PC-9 (cell line): Measurements from ENCODE around the gene CNTNAP5.

Experiments
- EZH2 ChIP-seq: fragments of 200-600 bp; sonication (generic); IDR thresholded peaks from 2 replicates; pipeline ENCODE4 v1.8.0; 2017; ENCODE audit warnings: antibody characterized with exemption, low read depth
- TF ChIP-seq, protein P1 (sequence below): fragments of 200-600 bp; sonication (generic); conservative IDR thresholded peaks from 2 replicates; pipeline ENCODE4 v1.6.1; 2017; ENCODE audit warnings: mixed run types, antibody characterized with exemption, mild to moderate bottlenecking, moderate library complexity

- TF ChIP-seq, protein P1, sequence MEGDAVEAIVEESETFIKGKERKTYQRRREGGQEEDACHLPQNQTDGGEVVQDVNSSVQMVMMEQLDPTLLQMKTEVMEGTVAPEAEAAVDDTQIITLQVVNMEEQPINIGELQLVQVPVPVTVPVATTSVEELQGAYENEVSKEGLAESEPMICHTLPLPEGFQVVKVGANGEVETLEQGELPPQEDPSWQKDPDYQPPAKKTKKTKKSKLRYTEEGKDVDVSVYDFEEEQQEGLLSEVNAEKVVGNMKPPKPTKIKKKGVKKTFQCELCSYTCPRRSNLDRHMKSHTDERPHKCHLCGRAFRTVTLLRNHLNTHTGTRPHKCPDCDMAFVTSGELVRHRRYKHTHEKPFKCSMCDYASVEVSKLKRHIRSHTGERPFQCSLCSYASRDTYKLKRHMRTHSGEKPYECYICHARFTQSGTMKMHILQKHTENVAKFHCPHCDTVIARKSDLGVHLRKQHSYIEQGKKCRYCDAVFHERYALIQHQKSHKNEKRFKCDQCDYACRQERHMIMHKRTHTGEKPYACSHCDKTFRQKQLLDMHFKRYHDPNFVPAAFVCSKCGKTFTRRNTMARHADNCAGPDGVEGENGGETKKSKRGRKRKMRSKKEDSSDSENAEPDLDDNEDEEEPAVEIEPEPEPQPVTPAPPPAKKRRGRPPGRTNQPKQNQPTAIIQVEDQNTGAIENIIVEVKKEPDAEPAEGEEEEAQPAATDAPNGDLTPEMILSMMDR: no peak
- no peak for TF ChIP-seq EZH2
These were observed 242.7 kb downstream of the CNTNAP5 start for GRCh38 chr2:124267794-124268193.
